ENCODE results near the gene ETV6. TPM values are rescaled to one million over a fixed set of nuclear protein-coding genes. Genes with fewer than 3 reads are reported as not detected.

Gene ETV6
- total RNA-seq, 1 donor from 2014 or later: 16.1 TPM

- DNase-seq: no peak
- ATAC-seq (ENCODE audit: poor library complexity): no peak
- intact Hi-C loops (cut with DNase I): no loop called here
These were observed 187.9 kb downstream of the ETV6 start for GRCh38 chr12:11837216-11837934.

- ATAC-seq (ENCODE audit: poor library complexity) (peak; percentile 53), DNase-seq (no peak)
- intact Hi-C loops (cut with DNase I): no loop called here
These were observed 188.9 kb downstream of the ETV6 start for GRCh38 chr12:11838403-11838802.

GRCh38 chr12:11839091-11839641, 189.7 kb downstream of the ETV6 start:
- intact Hi-C loops (cut with DNase I): no loop called here
- peak; percentile 64 for ATAC-seq (ENCODE audit: poor library complexity)
- DNase-seq: no peak

- no peak for ATAC-seq (ENCODE audit: poor library complexity)
- no peak for DNase-seq
- intact Hi-C loops (cut with DNase I): no loop called here
These were observed 190.9 kb downstream of the ETV6 start for GRCh38 chr12:11840366-11840765.

- ATAC-seq (ENCODE audit: poor library complexity) (no peak), DNase-seq (no peak)
These were observed 197.0 kb downstream of the ETV6 start for GRCh38 chr12:11846488-11846887.

GRCh38 chr12:11847539-11847938, 198.1 kb downstream of the ETV6 start:
- no peak for ATAC-seq (ENCODE audit: poor library complexity)
- intact Hi-C loops (cut with DNase I): no loop called here

More at GRCh38 chr12:11846488-11846887, 197.0 kb downstream of the ETV6 start:
- intact Hi-C loops (cut with DNase I): no loop called here

GRCh38 chr12:11849757-11850504, 200.5 kb downstream of the ETV6 start:
- no peak for DNase-seq
- intact Hi-C loops (cut with DNase I): no loop called here
- ATAC-seq (ENCODE audit: poor library complexity): no peak

More at GRCh38 chr12:11847539-11847938, 198.1 kb downstream of the ETV6 start:
- no peak for DNase-seq

GRCh38 chr12:11853126-11853525, 203.7 kb downstream of the ETV6 start:
- no peak for ATAC-seq (ENCODE audit: poor library complexity)
- DNase-seq: no peak
- intact Hi-C loops (cut with DNase I): no loop called here

GRCh38 chr12:11854011-11854499, 204.6 kb downstream of the ETV6 start:
- intact Hi-C loops (cut with DNase I): no loop called here
- no peak for ATAC-seq (ENCODE audit: poor library complexity)
- DNase-seq: no peak

GRCh38 chr12:11855983-11856374, 206.5 kb downstream of the ETV6 start:
- no peak for DNase-seq
- intact Hi-C loops (cut with DNase I): no loop called here
- no peak for ATAC-seq (ENCODE audit: poor library complexity)

GRCh38 chr12:11856971-11857370, 207.5 kb downstream of the ETV6 start:
- intact Hi-C loops (cut with DNase I): no loop called here
- DNase-seq (no peak), ATAC-seq (ENCODE audit: poor library complexity) (no peak)

- intact Hi-C loops (cut with DNase I): no loop called here
- ATAC-seq (ENCODE audit: poor library complexity): peak; percentile 37
- no peak for DNase-seq
These were observed 210.4 kb downstream of the ETV6 start for GRCh38 chr12:11859705-11860425.

- ATAC-seq (ENCODE audit: poor library complexity) (peak; percentile 60), DNase-seq (no peak)
- intact Hi-C loops (cut with DNase I): no loop called here
These were observed 211.8 kb downstream of the ETV6 start for GRCh38 chr12:11861155-11861863.

- DNase-seq: no peak
- intact Hi-C loops (cut with DNase I): no loop called here
- ATAC-seq (ENCODE audit: poor library complexity): peak; percentile 38
These were observed 212.6 kb downstream of the ETV6 start for GRCh38 chr12:11861864-11862600.

- ATAC-seq (ENCODE audit: poor library complexity) (peak; percentile 68), DNase-seq (no peak)
These were observed 213.3 kb downstream of the ETV6 start for GRCh38 chr12:11862798-11863197.

GRCh38 chr12:11863478-11863906, 214.0 kb downstream of the ETV6 start:
- ATAC-seq (ENCODE audit: poor library complexity): peak; percentile 86
- peak; percentile 66 for DNase-seq
- intact Hi-C loops (cut with DNase I): no loop called here

More at GRCh38 chr12:11862798-11863197, 213.3 kb downstream of the ETV6 start:
- intact Hi-C loops (cut with DNase I): no loop called here

- intact Hi-C loops (cut with DNase I): no loop called here
- ATAC-seq (ENCODE audit: poor library complexity): peak; percentile 57
- DNase-seq: no peak
These were observed 214.5 kb downstream of the ETV6 start for GRCh38 chr12:11863988-11864387.

GRCh38 chr12:11865824-11866223, 216.3 kb downstream of the ETV6 start:
- ATAC-seq (ENCODE audit: poor library complexity) (no peak), DNase-seq (no peak)
- intact Hi-C loops (cut with DNase I): no loop called here
